K562 (cell line): ENCODE results near the gene RPRD1B. TPM values are rescaled to one million over a fixed set of nuclear protein-coding genes. Genes with fewer than 3 reads are reported as not detected.

Source experiments
- ATF1 ChIP-seq, 2 experiments: fragments of 450-650 bp in 1 of 2; IDR thresholded peaks; 2 replicates each; pipeline ENCODE4 v1.6.1; 2016; ENCODE audit warnings: missing compliant biosample characterization in 1 of 2, missing genetic modification characterization in 1 of 2
- CHD4 ChIP-seq: fragments of 200-600 bp; sonication (generic); IDR thresholded peaks from 3 replicates; pipeline ENCODE4 v1.6.1; 2012; ENCODE audit warnings: low read depth, mild to moderate bottlenecking, mixed read lengths, low read length, inconsistent platforms; ENCODE audit not compliant: insufficient read depth, insufficient replicate concordance, poor library complexity, severe bottlenecking
- COPS2 ChIP-seq: fragments of 450-650 bp; conservative IDR thresholded peaks from 2 replicates; pipeline ENCODE4 v1.6.1; 2016; ENCODE audit warnings: mild to moderate bottlenecking, moderate library complexity
- CREM ChIP-seq: IDR thresholded peaks from 2 replicates; pipeline ENCODE4 v1.6.1; 2014; ENCODE audit warnings: antibody characterized with exemption, low read depth
- E2F3 ChIP-seq: fragments of 250-450 bp; sonication (Bioruptor Pico); IDR thresholded peaks from 2 replicates; pipeline ENCODE4 v1.4.0; 2020; ENCODE audit warnings: mild to moderate bottlenecking
- EP400 ChIP-seq: fragments of 450-650 bp; IDR thresholded peaks from 2 replicates; pipeline ENCODE4 v1.6.1; 2017; ENCODE audit warnings: antibody characterized with exemption, mild to moderate bottlenecking, moderate library complexity
- FOXK2 ChIP-seq, 2 experiments: fragments of 450-650 bp; IDR thresholded peaks in 1 of 2; conservative IDR thresholded peaks in 1 of 2; 2 replicates each; pipeline ENCODE4 v1.6.1; 2016; ENCODE audit warnings: low read depth in 2 of 2, mild to moderate bottlenecking in 1 of 2
- HLTF ChIP-seq: fragments of 450-650 bp; IDR thresholded peaks from 2 replicates; pipeline ENCODE4 v1.6.1; 2016
- KDM1A ChIP-seq, 2 experiments: fragments of 450-650 bp; IDR thresholded peaks; 2 replicates each; pipeline ENCODE4 v1.6.1; 2016; ENCODE audit warnings: mild to moderate bottlenecking in 2 of 2
- MLLT1 ChIP-seq, 2 experiments: fragments of 450-650 bp; IDR thresholded peaks; 2 replicates each; pipeline ENCODE4 v1.6.1; 2016
- NFIC ChIP-seq: fragments of 450-650 bp; IDR thresholded peaks from 2 replicates; pipeline ENCODE4 v1.6.1; 2017; ENCODE audit warnings: mild to moderate bottlenecking, inconsistent platforms
- PRMT5 ChIP-seq: sonication (generic); formaldehyde crosslinking; IDR thresholded peaks from 2 replicates; pipeline ENCODE4 v1.5.0; 2020; ENCODE audit warnings: missing genetic modification reagents
- PTRF ChIP-seq: fragments of 450-650 bp; IDR thresholded peaks from 2 replicates; pipeline ENCODE4 v1.6.1; 2016; ENCODE audit warnings: mild to moderate bottlenecking, missing genetic modification characterization, missing compliant biosample characterization
- PYGO2 ChIP-seq: fragments of 450-650 bp; IDR thresholded peaks from 2 replicates; pipeline ENCODE4 v1.6.1; 2016; ENCODE audit warnings: mild to moderate bottlenecking, missing genetic modification characterization, moderate library complexity, missing compliant biosample characterization
- RBFOX2 ChIP-seq: fragments of 200-400 bp; formaldehyde crosslinking; IDR thresholded peaks from 2 replicates; pipeline ENCODE4 v1.6.1; 2017; ENCODE audit warnings: low read depth, mild to moderate bottlenecking, low read length, moderate library complexity
- SNIP1 ChIP-seq: fragments of 450-650 bp; IDR thresholded peaks from 2 replicates; pipeline ENCODE4 v1.7.1; 2017; ENCODE audit warnings: low read depth, mild to moderate bottlenecking
- TAF7 ChIP-seq: fragments of 450-650 bp; IDR thresholded peaks from 2 replicates; pipeline ENCODE4 v1.6.1; 2016; ENCODE audit warnings: missing genetic modification characterization, missing compliant biosample characterization
- TBL1XR1 ChIP-seq, 2 experiments: IDR thresholded peaks; 2 replicates each; pipeline ENCODE4 v1.6.1; 2012; ENCODE audit warnings: improper control_type of control experiment in 2 of 2, low read length in 2 of 2, mild to moderate bottlenecking in 1 of 2
- ZBED1 ChIP-seq: IDR thresholded peaks from 2 replicates; pipeline ENCODE4 v1.6.1; 2014
- ZKSCAN8 ChIP-seq: fragments of 200-800 bp; sonication (Bioruptor generic); IDR thresholded peaks from 2 replicates; pipeline ENCODE4 v1.6.1; 2016; ENCODE audit warnings: missing genetic modification characterization, missing compliant biosample characterization
- ZNF140 ChIP-seq: fragments of 250-450 bp; sonication (Bioruptor Pico); IDR thresholded peaks from 2 replicates; pipeline ENCODE4 v1.8.0; 2021; ENCODE audit warnings: moderate library complexity, mild to moderate bottlenecking, inconsistent platforms
- polyA plus RNA-seq, 8 experiments: library from polyadenylated mRNA; depleted of rRNA in 4 of 8; stranded (reverse) in 5 of 8; unstranded in 3 of 8; fragments of >200 nt; fragmentation: Nextera tagmentation in 2 of 8; fragmentation: Illumina TruSeq in 1 of 8; extraction: Ambion mirVana in 2 of 8; extraction: Trizol in 1 of 8; gene quantifications; 2 replicates each; pipeline versions ENCODE4 v1.2.1 to v1.2.3, GENCODE V29; 2011 to 2014; ENCODE audit warnings: inconsistent platforms in 1 of 8, missing spikeins in 1 of 8
- total RNA-seq, 7 experiments: library from RNA; depleted of rRNA in 6 of 7; stranded (reverse); fragments of >200 nt in 6 of 7; fragmentation: Illumina TruSeq in 2 of 7; extraction: Trizol in 2 of 7; gene quantifications; 2 replicates each; pipeline versions ENCODE4 v1.2.1 to v1.2.3, GENCODE V29; 2011 to 2021; ENCODE audit warnings: low replicate concordance in 1 of 7
- TF ChIP-seq, protein P1 (sequence below): sonication (generic); formaldehyde crosslinking; IDR thresholded peaks from 2 replicates; pipeline ENCODE4 v1.8.1; 2023; ENCODE audit warnings: mild to moderate bottlenecking, missing genetic modification reagents
- TF ChIP-seq, protein P2 (sequence below): sonication (generic); formaldehyde crosslinking; IDR thresholded peaks from 2 replicates; pipeline ENCODE4 v1.8.1; 2023; ENCODE audit warnings: mild to moderate bottlenecking, missing genetic modification reagents

Gene RPRD1B
- total and polyA plus RNA-seq, 9 of the 15 experiments (the other 6 are each of a cell fraction or from before 2014, with no cell fraction given): 5.5 to 43.0 (median 24.4) TPM

GRCh38 chr20:38126932-38127621 is 93.5 kb downstream of the RPRD1B start (continued):
- no peak for TF ChIP-seq TAF7 (tag)
- TF ChIP-seq RBFOX2: no peak
- peak; percentile 41 for TF ChIP-seq CHD4
- peak; percentile 89 to 92 for TF ChIP-seq KDM1A (IDR thresholded peaks at IDR 0.05)
- TF ChIP-seq ATF1 (CRISPR knock-in tag; IDR thresholded peaks at IDR 0.05): no peak
- TF ChIP-seq ATF1 (tag; IDR thresholded peaks at IDR 0.05): peak; percentile 22; the same call in 1 of the 2 replicates
- TF ChIP-seq, protein P1, sequence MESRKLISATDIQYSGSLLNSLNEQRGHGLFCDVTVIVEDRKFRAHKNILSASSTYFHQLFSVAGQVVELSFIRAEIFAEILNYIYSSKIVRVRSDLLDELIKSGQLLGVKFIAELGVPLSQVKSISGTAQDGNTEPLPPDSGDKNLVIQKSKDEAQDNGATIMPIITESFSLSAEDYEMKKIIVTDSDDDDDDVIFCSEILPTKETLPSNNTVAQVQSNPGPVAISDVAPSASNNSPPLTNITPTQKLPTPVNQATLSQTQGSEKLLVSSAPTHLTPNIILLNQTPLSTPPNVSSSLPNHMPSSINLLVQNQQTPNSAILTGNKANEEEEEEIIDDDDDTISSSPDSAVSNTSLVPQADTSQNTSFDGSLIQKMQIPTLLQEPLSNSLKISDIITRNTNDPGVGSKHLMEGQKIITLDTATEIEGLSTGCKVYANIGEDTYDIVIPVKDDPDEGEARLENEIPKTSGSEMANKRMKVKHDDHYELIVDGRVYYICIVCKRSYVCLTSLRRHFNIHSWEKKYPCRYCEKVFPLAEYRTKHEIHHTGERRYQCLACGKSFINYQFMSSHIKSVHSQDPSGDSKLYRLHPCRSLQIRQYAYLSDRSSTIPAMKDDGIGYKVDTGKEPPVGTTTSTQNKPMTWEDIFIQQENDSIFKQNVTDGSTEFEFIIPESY (CRISPR knock-in tag): no peak
- TF ChIP-seq PTRF (tag): no peak
- 0 out of 2 replicates have a peak, but pooled peaks have one; percentile 50 for TF ChIP-seq CREM
- TF ChIP-seq NFIC: peak; percentile 43
- TF ChIP-seq FOXK2 (conservative IDR thresholded peaks at IDR 0.05 in 1 of 2, IDR thresholded peaks at IDR 0.05 in 1 of 2; ENCODE audit: low read depth in 2 of 2): peak in 1 of 2 experiments; percentile 75; a peak in 3 of 4 replicates
- peak; percentile 41 to 80; a peak in 2 of 4 replicates for TF ChIP-seq TBL1XR1 (IDR thresholded peaks at IDR 0.05; ENCODE audit: low read length in 2 of 2)
- no peak for TF ChIP-seq PRMT5 (CRISPR knock-in tag)
- no peak for TF ChIP-seq E2F3 (CRISPR knock-in tag)
- TF ChIP-seq ZKSCAN8 (CRISPR knock-in tag): 0 out of 2 replicates have a peak, but pooled peaks have one; percentile 29
- TF ChIP-seq, protein P2, sequence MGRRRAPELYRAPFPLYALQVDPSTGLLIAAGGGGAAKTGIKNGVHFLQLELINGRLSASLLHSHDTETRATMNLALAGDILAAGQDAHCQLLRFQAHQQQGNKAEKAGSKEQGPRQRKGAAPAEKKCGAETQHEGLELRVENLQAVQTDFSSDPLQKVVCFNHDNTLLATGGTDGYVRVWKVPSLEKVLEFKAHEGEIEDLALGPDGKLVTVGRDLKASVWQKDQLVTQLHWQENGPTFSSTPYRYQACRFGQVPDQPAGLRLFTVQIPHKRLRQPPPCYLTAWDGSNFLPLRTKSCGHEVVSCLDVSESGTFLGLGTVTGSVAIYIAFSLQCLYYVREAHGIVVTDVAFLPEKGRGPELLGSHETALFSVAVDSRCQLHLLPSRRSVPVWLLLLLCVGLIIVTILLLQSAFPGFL (CRISPR knock-in tag): no peak
- peak in 1 of 2 experiments; percentile 94; a peak in 2 of 4 replicates for TF ChIP-seq MLLT1 (IDR thresholded peaks at IDR 0.05)
- no peak for TF ChIP-seq PYGO2 (tag)
- TF ChIP-seq ZBED1: no peak
- no peak for TF ChIP-seq HLTF
- TF ChIP-seq SNIP1: no peak
- TF ChIP-seq EP400: peak; percentile 70
- TF ChIP-seq ZNF140: no peak
- TF ChIP-seq COPS2: no peak
